GM19023 (cell line): ENCODE data around the gene SLC35F1.

Experiments used
- ATAC-seq: cut with Tn5 transposase; IDR thresholded peaks from one replicate; pipeline ENCODE4 v1.9.1; 2021; ENCODE audit warnings: mild to moderate bottlenecking, moderate library complexity; ENCODE audit not compliant: unreplicated experiment

SLC35F1 gene

DNA sequence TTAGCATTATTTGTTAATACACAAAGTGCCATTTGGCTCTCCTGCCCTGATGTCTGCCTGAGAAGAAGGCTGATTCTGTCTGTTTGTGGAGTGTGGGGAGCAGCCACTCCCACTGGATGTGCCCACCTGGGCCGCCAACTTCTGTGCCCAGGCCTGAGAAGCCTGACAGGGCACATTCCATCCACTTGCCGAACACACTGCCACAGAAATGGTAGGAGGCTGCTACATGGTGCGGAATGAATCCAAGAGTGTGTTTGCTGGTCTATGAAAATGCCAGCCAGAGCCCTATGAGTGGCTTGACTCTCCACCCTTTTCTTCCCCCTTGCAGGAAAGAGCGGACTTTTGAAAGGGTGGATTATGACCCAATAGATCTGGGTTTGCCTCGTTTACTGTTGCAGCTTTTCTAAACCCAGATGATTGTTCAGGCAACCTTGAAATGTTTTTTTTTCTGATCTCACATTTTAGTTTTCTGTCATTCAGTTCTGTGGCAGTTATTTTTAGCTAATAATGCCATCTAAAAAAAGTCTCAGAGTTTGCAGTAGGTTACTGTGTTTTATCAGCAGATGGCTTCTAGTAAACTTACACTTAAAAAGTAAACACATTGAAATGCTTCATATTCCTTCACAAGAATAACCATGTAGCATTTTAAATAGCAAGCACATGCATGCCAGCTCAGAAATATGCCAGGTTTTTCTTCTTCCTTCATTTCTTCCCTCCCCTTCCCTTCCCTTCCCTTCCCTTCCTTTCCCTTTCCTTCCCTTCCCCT lies 196.5 kb downstream of the SLC35F1 start:
- no peak for ATAC-seq

DNA sequence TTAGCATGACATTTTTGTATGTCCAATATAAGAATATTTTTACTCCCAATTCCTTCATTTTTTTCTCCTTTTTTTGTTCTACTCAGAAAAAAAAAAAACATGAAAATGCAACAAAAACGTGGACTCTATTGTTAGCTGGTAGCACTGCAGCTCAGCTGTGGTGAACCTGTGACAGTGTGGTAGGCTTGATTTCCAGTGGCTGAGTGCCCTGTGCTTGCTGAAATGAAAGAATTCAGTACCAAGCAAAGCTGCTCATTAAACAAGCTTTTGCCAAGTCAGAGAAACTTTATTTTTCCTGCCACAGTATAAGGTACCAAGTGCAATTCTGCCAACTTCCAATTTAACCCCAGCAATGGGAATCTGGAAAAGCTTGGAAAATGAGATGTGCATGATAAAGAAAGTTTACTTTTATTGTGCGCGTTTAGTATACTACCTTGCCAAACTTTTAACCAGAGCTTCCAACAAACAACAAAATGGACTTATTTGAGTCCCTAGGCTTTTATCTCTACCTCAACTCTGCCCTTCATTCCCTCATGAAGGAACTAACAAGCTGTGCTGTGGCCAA lies 215.2 kb downstream of the SLC35F1 start:
- ATAC-seq, result no peak

DNA sequence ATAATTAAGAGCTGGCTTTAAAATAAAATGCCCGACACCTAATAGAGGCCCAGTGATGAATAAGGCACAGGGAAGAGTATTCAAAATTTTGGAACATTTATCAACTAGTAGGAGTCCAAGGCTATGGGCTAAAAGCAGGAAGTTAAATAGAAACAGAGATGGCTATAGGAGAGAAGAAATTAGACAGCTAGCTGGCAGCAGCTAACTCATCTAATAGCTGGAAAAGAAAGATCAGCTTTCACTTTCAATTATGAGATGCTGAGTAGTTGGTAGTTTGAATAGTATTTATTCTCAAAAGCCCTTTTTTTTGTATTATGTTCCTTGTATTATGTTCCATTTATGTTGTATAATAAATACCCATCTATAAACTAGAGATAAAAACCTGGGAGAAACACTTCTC lies 215.7 kb downstream of the SLC35F1 start:
- no peak for ATAC-seq

DNA sequence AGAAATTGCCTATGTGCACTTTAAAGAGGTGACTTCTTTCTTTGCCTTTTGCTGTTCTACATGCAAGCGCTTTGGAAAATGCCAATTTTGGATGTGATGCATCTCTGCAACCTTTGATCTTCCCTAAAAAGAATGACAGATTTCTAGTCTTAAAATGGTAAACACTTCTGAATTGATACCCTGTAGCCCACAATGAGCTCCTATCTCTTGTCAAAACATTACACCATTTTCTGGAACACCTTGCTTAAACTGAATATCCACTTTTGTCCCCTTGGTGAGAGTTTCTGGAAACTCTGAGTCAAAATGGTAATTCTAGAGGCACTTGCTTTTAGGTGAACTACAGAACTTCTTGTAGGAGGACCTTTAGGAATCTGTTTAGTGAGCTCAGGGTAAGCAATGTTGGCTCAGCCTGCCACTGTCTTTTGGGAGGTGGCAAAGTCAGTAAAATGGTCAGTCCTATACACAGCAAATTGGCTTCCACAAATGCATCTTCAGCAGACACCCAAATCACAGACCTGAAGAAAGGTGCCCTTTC lies 216.5 kb downstream of the SLC35F1 start:
- ATAC-seq, result no peak

DNA sequence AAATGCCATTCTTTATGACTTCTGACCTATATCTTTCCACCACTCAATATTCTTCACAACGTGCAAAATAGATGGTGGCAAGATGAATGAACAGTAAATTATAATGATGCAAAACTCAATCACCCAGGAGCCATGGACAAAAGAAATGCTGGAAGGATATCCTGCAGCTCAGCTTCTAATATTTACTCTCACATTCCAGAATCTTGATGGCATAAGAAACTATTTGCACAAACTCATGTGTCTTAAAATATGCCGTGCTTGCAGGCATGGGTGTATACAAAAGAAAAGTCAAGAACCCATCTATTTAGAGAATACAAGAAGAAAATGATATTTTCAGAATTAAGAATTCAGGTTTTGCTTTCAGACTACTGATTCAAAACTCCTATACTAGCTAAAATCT lies 217.8 kb downstream of the SLC35F1 start:
- no peak for ATAC-seq

DNA sequence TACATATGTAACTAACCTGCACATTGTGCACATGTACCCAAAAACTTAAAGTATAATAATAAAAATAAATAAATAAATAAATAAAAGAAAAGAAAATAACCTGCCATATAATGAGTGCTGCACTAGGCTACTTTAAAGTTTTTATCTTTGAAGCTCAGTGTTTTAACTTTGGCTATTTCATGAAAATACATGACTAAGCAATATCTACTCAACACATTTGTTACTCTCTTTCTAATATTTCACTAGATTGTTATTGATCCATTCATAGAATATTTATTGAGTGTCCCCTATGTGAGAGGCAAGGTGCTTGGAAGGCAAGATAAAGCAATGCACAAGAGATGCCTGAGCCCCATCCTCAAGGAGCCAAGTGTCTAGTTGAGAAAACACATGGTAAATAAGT lies 221.7 kb downstream of the SLC35F1 start:
- ATAC-seq, result no peak

DNA sequence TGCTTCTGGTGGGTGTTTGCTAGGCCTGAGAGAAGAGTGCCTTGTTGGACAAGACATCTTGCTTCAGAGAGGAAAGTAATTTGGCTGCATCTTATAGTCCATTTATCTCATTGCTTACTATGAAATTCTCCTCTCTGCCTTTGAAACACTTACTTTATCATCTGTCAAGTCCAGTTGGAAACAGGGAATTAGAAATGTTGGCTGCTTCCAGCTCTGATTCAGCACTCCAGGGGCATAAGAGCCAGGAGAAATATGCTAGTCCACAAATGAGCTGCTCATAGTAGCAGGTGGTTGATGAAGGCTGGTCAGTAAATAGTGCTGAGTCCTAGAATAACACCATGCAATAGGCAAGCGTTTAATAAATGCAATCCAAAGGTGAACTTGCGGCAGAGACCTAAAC lies 227.1 kb downstream of the SLC35F1 start:
- no peak for ATAC-seq

DNA sequence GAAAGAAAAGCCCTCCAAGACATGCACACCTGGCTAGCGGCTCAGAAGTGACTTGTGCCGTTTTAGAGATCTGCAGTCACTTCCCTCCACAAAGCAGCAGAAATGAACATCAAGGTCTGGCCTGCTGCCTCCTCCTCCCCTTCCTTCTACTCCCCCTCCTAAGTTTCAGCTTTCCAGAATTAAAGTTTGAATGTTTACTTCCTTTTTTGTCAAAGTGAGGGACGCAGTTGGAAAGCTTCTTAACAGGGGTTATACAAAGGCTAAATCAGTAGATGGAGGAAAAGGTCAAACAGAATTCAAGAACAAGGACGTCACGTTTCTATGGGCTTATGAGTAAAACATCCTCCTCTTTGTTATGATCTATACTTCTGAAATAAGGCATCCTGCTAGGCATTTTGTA lies 227.7 kb downstream of the SLC35F1 start:
- ATAC-seq, result no peak

DNA sequence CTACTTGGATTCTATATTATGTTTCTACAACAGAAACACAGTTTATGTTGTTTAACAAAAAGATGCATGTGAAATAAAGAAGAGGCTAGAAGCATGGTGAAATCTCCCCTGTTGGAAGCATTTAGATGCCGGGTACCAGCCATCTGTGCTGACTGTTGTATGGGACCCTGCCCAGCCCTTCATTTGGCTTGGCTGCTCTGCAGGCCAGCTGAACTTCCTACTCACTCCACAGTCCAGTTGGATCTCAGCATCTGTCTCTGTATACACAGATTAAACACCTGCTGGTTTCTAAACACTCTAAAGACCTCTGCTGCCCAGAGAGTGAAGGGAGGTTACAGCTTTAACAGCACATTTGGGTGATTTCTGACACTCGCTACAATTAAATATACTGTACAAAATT lies 228.3 kb downstream of the SLC35F1 start:
- no peak for ATAC-seq

DNA sequence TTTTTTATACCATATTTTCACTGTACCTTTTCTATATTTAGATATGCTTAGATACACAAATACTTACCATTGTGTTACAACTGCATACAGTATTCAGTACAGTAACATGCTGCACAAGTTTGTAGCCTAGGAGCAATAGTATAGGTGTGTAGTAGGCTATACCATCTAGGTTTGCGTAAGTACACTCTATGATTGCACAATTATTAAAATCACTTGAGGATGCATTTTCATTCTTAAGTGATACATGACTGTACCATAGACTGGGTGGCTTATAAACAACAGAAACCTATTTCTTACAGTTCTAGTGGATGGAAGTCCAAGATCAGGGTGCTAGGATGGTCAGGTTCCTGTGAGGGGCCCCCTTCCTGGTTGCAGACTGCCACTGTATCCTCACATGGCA lies 234.1 kb downstream of the SLC35F1 start:
- ATAC-seq, result no peak

DNA sequence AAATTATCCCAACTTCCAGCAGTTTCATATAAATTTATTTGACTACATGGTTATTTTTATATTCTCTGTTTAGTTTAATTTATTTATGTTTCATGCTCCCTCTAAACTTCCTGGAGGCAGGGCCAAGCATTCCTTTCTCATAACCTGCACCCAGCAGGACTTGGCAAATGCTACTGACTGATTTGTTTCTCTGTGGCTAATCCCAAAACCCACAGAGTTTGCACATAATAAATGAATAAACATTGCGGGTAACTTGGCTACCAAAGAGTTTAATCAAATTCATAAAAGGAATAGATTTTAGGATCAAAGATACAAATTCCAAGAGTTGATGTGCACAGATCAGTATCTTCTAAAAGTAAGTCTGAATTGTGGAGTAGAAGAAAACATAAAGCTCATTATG lies 239.5 kb downstream of the SLC35F1 start:
- no peak for ATAC-seq

DNA sequence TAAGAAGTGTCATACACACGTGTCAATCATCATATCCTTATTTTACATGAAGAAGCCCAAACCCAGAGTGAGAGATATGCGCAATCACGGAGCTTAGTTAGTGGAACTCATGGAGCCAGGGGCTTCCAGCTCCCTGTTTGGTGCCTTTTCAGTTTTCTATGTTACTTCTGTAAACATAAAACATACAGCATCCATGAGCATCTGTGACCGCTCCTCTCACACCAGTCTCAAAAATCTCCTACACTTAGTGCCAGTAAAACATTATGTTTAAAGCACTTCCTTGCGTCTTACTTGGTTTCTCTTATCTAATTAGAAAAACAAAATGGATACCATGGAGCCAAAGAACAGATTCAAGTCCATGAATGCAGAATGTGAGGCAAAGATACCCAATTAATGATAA lies 240.4 kb downstream of the SLC35F1 start:
- ATAC-seq, result no peak

DNA sequence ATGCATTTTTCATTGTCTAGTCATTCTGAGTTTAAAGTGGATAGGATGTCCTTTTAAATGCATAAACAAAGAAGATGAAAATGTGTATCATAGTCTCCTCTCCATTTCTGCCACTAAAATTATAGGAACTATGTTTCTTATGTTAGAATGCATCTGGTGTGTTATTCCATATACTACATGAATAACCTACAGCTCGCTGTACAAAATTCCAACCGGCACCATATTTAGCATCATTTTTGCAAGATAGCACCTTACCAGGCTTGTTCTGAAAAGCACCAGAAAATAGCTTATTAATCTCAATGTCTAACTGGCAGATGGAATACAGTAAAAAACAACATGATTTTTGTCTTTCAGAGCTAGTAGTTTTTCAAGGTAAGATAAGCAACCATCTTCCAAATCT lies 241.5 kb downstream of the SLC35F1 start:
- ATAC-seq, result no peak

DNA sequence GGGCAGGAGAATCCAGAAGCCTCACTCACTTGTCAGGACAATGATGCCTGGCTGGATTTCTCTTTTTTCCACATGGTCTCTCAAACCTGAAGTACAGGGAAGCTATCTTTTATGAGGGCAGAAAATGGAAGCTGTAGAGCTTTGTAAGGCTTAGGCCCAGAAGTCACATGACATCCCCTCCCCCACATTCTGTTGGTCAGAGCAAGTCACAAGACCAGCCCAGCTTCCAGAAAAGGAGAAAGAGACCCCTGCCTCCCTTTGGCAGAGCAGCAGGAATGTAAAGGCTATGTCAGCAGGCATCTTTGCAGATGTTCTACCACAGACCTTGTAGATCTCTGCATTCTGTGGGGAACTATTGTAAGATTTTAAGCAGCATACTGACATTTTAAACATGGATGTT lies 245.5 kb downstream of the SLC35F1 start:
- ATAC-seq, result no peak

DNA sequence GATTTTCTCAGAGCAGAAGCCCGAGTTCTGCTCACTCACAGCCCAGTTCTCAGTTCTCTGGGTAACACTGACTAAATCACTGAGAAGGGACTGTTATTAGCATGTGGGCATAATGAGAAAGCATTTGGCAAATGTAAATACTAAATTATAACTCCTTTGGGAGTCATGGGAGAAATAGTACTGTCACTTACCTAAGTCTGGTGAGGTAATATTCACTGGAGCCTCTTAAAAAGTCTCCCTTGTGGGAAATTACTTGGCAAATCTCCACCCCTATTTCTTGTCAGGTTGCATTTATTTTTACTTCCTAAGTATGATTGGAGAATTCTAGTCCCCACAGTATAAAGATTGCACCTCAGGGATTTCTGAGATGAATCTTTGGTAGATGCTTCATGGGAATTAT lies 254.3 kb downstream of the SLC35F1 start:
- no peak for ATAC-seq

DNA sequence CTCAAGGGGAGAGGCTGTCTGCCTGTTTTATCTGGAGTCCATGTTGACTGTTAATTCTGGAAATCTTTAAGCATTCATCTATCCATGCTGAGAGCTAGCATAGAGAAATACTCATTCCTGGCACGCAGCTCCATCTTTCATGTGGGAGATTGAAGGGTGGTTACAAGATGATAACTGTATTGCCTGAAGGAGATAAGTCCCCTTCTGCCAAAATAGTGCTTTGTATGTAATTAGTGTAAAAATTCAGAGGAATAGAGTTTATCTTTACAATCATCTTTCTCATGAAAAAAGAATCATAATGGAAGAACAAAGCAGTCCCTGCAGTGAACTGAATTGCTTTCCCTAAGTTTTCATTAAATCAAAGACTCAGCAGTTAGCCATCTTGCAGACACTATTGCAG lies 256.5 kb downstream of the SLC35F1 start:
- ATAC-seq, result no peak

DNA sequence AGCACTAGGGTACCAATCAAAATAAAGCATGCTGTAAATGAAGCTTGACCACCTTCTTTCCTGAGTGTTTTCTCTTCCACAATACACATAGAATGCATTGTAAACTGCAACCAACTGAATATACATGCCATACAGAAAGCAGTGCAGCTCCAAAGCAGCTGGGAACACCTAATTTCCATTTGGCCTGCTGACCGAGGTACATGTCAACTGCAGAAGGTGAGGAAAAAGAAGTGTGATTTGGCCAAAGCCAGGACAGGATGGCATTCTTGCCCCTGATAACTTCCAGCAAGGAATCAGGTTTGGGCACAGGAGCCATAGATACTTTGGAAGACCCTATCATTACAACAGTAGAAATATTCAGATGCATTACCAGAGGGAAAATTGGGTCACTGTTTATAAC lies 258.4 kb downstream of the SLC35F1 start:
- ATAC-seq, result no peak

DNA sequence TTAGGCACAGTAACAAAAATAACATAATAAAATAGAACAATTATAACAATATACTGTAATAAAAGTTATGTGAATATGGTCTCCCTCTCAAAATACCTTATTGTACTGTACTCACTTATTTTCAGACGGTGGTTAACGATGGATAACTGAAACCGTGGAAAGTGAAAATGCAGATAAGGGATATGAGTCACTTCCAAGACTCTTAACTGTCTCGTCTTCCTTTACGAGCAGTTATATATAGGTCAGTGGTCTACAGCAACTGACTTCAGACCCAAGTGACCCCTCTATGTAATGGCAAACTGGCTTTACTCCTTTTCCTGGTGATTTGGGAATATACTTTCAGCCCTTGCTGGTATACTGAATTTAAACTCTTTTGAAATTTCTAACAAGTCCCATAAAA lies 261.4 kb downstream of the SLC35F1 start:
- no peak for ATAC-seq

DNA sequence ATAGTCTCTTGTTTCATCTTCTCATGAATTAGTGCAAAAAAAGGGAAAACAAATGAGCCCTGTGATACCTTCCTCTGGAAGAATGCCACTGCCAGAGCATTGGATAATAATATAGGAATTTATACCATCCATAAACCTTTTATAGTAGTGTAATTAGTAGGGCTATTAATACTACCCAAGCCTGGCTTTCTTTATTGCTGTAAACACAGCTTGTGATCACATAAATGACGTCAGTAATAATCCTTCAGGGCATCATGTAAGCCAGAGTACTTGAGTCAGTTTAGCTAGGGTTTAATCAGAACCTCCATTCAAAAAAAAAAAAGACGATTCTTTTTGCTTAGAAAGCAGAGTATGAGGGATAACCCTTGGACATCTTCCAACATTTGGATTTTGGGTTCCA lies 264.8 kb downstream of the SLC35F1 start:
- no peak for ATAC-seq

DNA sequence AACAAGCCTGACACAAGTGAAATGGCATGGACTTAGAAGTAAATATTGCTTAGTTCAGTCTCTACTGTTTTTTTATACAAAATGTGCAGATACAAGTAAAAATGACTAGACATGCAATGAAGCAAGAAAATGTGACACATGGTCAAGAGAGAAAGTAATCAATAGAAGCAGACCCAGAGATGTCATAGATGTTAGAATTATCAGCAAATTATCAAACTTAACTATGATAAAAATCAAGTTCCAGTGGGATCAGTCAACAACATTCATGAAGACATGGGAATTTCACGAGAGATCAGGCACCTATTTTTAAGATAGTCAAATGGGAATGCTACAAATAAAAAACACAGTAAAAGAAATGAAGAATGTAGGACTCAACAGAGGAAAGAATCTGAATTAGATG lies 267.0 kb downstream of the SLC35F1 start:
- no peak for ATAC-seq

DNA sequence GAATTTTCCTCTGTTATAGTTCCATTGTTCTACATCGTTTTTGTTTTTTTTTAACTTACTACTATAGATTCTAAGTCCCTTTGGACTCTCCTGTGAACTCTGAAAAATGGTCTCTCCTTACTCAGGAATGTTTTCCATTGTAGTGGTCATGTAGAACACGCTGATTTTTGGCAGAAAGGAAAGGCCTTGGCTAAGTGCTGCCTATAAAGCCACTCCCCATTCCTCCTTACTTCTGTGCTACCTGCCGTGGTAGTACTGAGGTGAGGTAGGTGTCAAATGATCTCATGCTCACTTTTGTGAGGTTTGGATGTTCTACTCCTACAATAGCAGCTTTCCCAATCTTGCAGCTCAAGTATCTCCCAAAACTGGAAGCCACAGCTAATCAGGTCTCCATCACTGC lies 270.7 kb downstream of the SLC35F1 start:
- ATAC-seq, result no peak

DNA sequence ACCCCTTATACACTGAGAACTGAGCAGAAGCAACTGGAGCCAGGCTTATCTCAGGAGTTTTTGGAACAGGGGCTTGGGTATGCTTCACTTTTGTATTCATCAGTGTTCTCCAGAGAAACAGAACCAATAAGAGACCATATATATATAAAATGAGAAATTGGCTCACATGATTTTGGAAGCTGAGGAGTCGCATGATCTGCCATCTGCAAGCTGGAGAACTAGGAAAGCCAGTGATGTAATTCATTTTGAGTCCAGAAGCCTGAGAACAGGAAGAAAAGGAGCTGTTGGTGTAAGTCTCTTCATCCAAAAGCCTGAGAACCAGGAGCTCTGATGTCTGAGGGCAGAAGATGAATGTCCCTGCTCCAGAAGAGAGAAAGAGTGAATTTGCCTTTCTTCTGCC lies 272.0 kb downstream of the SLC35F1 start:
- ATAC-seq, result no peak
